Measurements from ENCODE around the gene CSTF3.

Gene CSTF3

DNA sequence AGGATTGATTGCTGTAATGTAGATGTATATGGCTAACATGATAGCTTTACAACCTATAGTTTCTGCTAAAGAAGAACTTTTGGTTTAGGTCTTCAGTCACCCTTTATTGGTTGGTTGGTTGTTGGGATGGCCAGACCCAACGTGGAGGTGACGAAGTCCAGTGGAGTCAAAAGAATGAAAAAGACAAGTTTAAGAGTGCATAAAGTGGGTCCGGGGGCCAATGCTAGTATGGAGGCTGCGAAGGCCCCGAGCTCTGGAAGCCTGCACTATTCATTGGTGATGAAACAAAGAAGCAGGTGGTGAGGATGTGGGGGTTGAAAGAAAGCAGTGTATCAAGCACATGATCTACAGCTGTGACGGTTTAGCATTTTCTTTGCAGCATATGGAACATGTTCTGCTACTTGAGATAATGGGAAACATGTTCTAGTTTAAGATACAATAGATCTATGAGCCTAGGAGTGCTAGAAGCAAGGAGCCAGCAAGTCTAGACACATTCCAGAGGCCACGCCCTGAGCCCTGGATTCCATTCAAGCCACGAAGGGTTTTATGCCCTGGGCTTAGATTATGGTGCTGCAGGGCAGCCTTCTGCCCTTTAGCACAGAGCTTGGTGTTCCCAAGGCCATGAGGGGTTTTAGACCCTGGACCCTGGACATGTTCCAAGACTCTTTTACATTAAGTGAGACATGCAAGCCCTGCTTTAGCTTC is 115.6 kb downstream of the CSTF3 start:
- DNase-seq (ENCODE audit: extremely low read depth in 1 of 2, low read depth in 1 of 2): no peak

DNA sequence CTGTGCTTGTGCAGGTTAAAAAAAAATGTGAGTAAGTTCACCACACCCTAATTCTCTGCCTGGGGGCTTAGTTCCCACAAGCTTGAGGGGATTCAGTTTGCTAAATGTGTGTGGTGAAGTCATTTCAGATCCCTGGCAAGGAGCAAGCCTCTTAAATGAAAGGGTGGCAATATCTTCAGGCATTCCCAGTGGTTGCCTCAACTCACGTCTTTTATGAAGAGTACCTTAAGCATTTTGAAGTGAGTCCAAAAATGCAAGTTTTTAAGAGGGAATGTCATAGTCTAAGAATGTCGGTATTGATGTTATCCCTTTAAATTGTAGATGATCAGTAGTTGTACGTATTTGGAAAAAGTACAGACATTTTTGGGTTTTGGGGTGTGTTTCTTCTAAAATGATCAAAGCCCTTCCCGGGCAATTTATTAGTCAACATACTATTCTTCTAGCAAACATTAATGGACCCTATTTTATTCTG is 117.0 kb downstream of the CSTF3 start:
- no peak for DNase-seq (ENCODE audit: extremely low read depth in 1 of 2, low read depth in 1 of 2)

DNA sequence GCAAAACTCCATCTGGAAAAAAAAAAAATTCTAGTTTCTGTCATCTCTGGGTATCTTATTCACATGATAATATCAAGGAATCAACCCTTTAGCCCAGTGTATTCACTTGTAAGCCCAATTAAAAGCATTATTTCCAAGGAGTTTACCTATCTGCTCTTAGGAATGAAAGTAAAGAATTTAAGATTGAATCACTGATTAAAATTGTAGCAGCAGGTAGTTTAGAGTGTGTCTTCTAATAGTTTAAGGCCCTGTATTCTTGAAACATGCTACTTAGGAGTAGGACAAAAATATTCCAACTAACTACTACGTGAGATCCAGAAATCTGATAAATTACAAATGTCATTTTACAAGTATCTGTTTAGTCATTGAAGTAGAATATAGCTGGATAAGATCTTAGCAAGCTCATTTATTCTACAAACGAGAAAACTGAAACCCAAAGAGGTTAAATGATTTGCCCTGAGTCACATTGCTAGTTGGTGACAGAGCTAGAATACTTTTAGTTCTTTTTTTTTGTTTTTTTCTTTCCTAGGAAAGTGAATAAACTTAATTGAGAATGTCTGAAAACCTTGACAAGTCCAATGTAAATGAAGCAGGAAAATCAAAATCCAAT is 118.0 kb downstream of the CSTF3 start:
- DNase-seq (ENCODE audit: extremely low read depth in 1 of 2, low read depth in 1 of 2): no peak

DNA sequence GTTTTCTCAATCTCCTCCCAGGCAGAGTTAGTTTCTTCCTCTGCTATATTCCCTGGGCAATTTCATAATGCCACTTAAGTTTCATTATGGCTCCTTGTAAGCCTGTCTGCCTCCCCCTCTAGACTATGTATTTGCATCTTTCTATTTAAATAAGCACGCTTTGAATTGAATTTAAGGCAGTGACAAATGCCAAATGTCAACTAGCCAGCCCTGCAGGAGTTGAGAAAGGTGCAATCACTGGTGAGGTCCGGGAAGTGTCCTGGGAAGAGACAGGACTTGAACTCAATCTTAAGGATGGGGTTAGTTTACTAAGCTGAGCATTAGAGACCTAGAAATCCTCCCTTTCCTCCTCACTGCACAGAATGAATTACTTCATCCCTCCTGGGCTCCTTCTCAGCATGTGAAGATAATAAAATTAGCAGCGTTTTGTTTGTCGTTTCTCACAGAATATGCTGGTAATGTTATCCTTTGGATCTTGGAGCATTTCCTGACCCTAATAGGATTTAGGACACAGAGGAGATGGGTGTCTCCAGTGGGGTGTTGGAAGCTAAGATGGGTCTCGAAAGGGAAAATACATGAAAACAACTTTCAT is 120.3 kb downstream of the CSTF3 start:
- no peak for DNase-seq (ENCODE audit: extremely low read depth in 1 of 2, low read depth in 1 of 2)

DNA sequence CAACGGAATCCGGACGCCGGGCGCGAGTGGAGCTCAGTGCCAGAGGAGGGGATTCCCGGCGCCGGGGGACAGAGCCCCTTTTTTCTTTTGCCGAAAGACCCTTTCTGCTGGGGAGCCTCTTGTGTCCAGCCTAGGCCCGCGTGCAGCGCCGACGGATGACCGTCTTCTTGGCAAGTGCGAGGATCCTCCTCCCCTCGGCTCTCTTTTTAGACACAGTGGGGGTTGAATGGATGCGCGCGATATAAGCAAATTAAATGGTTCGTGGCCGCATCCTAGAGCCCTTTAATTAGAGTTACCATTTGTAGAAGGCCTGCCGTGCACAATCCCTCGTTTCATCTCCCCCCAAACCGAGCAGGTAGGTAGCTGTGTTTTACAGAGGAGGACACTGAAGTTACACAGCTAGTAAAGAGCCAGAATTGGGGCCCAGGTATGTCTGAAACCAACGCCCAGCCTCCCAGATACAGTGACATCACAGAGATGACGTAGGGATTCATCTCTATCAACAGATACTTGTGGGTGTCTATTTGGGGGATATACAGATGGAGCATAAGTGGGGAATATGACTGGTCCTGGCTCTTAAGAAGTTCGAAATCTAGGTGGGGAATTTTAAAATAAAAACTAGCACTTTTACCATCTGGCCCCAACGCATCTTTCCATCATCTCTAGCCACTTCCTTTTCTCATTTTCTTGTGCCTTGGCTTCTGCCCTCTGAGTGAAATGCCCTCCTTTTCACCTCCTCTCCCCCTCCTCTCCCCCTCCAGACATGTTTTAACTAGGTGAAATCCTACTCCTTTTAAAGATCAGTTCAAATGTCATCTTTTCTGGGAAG is 121.0 kb downstream of the CSTF3 start:
- DNase-seq (ENCODE audit: extremely low read depth in 1 of 2, low read depth in 1 of 2): peak; percentile 16 to 39

DNA sequence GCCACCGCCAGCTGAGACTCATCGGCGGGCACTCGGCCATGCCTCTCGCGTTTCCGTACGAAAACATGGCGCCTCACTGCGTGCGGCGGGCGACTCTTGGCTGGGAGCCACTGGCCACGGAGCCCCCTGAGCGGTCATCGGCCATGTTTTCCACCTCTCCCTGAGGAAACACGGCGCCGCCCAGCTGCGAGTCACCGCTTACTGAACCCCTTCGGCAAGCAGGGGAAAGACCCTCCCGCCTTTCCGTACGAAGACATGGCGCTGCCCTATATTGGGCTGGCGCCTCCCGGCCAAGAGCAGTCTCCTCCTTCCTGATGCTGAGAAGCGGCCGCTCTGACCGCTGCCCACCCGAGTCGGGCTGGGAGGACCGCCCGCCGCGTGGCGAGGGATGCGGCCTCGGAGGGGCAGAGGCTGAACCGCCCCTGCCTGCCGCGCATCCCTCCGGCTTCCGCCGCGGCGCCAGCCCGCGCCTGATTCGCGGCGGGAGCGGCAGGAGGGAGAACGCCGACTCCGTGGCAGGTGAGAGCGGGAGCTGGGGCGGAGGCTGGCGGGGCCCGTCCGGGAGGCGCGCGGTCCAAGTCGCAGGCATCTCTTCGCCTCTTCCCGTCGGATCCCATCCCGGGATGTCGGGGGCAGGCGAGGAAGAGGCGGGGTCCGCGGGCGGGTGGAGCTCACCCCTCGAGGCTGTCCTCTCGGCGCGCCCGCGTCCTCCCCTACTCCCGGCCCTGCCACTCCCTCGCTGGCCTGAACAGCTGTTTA is 121.8 kb downstream of the CSTF3 start, which contains the start of gene TCP11L1:
Gene TCP11L1 (plus strand): TSS at position 299 of the 759 bp plus-strand sequence. CDS start 4,202 bp downstream, outside the sequence.
- DNase-seq (ENCODE audit: extremely low read depth in 1 of 2, low read depth in 1 of 2): peak; percentile 44 to 77

DNA sequence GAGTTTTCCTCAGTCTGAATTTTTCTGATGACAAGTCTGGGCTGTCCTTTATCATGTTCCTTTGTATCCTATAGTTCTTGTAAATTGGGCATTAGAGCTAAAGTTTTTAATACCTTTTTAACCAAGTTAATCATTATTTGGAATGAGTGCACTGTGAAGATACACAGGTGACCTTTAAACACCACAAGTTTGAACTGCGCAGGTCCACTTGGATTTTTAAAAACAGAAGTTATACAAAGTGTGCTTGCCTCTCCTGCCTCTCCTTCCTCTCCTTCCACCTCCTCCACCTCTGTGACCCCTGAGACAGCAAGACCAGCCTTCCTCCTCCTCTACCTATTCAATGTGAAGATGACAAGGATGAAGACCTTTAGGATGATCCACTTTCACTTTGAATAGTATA is 126.3 kb downstream of the CSTF3 start:
- no peak for DNase-seq (ENCODE audit: extremely low read depth in 1 of 2, low read depth in 1 of 2)
